ENCODE measurements around the gene PCYT2.

Gene PCYT2

DNA sequence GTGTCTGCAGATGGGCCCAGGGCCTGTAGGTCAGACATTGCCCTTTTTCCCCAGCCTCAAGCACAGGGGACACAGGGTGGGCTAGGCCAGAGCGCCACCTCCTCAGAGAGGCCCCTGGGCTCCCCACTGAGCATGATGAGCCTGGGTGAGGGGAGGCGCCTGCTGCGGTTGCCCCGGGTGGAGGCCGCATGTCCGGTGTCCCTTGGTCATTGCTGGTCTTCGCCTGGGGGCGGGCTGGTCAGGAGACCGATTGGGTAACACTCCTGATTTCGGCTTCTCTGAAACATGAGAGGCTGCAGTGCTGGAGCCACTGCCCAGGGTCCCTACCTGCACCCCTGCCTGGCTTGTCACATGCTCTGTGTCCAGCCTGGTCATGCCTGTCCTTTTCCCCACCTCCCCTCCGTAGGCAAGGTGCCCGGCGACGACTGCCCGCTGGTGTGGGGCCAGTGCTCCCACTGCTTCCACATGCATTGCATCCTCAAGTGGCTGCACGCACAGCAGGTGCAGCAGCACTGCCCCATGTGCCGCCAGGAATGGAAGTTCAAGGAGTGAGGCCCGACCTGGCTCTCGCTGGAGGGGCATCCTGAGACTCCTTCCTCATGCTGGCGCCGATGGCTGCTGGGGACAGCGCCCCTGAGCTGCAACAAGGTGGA lies 11.6 kb downstream of the PCYT2 start:
- no peak for DNase-seq

DNA sequence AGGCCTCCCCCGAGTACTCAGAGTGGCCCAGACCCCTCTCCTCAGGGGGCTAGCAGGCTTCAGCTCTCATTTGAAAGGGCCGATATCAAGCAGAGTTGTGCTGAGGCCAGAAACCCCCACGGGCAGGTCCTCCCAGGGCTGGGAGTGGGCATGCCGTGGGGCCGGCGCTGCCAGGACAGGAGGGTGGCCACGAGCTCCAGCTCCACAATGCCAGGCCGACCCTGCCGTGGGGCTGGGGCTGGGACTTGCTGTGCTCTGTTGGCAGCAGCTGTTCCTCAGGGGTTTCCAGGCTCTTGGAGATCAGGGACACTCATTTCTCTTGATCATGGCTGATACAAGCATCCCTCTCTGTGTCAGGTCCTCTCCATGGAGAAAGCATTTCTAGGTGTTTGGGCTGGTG lies 12.3 kb downstream of the PCYT2 start:
- DNase-seq = no peak

DNA sequence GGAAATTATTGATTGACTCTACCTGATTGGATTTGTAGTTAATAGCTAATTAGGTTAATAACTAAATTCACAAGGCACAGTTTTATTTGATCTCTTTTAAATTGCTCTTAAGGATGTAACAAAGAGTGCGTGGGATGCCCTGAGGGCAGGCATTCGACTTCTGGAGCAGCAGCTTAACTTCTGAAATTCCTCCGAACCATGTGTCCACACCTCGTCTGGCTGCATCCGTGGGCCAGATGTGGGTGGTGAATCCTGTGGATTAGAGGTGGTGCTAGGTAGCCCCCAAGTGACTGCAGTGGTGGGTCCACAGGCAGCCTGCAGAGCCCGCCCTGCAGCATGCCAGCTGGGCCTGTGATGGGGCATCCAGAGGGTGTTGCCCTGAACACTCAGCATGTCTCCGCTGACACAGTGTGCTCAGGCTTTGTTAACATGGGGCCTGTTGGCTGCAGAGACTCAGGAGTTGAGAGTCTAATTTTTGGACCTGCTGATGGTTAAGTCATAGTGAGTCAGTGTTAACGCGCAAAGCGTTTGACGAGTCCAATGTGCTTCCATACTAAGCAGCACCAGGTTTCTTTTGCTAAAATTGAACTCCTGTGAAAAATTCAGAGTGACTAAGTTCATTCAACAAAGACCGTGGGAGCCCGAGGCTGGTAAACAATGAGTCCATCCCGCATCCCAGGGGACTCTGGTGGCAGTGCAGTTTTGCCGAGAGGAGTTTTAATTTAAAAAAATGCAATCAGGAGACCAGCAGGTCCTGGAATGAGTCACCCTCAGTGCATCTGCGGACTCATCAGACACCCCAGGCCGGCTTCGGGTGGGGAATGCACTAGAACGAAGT lies 13.0 kb downstream of the PCYT2 start:
- no peak for DNase-seq

DNA sequence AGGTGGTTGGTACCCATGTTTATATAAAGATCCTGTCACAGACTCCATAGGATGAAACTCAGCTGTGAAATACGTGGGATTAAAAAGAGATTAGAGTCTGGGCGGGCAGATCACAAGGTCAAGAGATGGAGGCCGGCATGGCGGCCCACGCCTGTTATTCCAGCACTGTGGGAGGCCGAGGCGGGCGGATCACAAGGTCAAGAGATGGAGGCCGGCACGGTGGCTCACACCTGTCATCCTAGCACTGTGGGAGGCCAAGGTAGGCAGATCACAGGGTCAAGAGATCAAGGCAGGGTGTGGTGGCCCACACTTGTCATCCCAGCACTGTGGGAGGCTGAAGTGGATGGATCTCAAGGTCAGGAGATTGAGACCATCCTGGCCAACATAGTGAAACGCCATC lies 15.8 kb downstream of the PCYT2 start:
- no peak for DNase-seq

DNA sequence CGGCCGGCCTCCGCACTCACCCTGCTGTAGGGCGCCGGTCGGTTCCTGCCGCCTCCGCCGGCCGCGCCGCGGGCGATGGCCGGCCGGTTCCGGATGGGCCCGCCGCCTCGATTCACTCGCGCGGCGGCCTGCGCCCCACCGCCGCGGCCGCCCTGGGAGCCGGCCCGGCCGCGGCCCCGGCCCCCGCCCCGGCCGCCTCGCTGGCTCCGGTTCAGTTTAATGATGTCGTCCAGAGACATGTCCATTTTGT lies 20.0 kb downstream of the PCYT2 start:
- DNase-seq = no peak

DNA sequence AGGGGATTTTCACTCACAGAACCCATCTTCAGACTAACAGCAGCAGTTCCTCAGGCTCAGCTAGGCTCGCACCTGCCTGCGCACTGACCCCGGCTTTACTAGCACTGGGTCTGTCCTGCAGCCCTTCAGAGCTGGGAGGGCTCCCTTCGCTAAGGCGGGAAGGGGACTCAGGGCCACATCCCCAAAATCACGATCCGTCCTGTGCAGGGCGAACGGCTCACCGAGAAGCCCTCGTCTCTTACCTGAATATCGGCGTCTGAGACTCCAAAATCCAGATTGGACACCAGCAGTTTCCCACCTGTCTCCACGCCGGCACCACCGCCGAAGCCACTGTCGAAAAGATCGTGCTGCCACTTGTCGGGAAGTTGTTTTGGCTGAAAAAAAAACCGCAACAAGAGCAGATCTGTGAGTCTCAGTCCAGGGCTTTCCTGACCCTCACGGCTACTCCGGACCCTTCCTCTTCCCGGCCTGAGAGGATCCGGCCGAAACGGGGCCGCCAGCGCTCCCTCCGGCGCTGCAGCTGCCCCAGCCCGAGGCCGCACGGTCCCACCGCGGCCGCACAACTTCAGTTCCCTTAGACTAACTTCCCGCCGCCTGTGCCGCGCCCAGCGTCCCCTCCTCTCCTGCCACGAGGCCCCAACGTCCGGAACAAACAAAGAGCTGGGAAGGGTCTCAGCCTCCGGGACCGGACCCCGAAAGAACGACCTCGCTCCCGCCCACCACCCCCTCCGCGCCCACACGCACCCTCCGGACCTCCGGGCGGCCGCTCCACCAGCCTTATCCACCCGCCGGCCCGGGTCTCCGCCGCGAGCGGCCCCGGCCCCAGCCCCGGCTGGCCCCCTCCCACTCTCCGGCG lies 20.5 kb downstream of the PCYT2 start:
- DNase-seq = no peak

DNA sequence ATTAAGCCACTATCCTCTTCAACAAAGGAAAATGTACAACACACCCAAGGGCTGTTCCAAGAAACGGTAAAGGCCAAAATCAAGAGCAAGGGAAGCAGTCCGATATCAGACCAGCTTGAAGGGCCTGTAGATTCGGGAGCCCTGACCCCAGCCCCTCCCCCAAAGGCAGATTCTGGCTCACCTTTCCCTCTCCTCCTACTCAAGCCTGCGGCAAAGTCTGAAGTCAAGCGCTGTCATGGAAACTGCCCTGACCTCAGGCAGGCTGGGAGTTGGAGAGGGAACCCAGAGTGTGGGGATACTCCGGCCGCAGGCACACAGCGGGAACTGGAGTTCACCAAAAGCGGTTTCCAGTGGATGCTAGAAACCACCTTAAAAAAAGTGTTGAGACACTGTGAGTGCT lies 21.6 kb downstream of the PCYT2 start:
- DNase-seq = no peak

DNA sequence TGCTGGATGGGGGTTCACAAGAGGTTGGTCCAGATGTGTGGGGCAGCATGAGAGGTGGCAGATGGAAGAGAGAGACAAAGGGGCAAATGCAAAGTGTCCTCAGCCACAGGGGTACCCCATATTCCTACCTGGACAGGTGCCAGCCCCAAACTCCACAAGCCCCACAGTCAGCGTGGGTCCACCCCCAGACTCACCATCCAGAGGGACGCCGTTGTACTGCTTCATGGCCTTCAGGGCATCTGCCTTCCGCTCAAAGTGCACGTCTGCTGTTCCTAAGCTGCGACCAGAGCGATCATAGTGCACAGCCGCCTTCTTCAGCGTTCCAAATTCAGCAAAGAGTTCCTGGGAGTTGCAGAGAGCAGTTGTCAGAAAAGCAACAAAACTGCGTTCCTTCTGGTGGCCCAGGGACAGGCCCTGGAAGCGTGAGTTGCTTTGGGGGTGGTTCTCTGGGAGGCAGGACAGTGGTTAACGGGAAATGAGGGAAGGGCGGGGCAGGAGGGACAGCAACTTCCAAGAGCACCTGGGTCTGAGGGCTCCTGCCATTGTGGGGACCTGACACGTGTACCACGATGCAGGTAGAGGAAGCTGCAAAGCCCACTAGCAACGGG lies 22.1 kb downstream of the PCYT2 start:
- no peak for DNase-seq

DNA sequence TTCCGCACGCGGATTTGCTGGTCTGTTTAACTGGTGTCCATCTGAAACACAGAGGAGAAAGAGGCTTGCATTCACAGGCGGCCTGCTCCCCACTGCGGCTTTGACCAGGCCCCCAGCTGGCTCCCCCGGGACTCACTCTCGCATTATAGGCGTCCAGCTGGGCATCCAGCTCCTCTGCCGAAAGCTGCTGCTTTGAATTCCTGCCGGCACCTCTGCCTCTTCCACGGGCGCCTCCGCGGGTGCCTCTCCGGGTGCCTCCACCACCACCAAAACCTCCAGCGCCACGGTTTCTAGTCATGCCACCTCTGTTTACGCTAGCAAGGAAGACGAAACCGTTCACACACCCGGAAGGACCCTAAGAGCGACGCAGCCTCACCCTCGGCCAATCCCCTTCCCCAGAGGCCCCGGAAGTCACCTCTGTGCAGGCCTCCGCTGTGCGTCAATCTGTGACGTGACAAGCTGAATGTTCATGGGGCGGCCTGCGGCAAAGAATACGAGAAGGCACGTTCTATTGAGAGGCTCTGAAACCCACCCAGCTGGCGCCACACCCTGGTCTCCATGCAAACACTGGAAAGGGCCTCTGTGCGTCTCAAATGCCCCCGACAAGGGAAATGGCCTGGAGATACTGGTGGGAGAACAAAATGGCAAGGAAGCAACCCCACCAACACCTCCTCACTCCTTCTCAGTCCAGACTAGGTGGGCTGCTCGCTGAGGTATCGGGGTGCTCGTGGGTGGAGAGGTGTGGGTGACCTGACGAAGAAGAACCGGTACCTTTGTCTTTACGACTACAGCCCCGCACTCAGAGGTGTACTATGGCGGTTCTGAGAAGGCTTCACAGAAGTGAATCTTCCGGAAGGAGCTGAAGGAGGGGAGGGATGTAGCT lies 22.9 kb downstream of the PCYT2 start:
- no peak for DNase-seq

DNA sequence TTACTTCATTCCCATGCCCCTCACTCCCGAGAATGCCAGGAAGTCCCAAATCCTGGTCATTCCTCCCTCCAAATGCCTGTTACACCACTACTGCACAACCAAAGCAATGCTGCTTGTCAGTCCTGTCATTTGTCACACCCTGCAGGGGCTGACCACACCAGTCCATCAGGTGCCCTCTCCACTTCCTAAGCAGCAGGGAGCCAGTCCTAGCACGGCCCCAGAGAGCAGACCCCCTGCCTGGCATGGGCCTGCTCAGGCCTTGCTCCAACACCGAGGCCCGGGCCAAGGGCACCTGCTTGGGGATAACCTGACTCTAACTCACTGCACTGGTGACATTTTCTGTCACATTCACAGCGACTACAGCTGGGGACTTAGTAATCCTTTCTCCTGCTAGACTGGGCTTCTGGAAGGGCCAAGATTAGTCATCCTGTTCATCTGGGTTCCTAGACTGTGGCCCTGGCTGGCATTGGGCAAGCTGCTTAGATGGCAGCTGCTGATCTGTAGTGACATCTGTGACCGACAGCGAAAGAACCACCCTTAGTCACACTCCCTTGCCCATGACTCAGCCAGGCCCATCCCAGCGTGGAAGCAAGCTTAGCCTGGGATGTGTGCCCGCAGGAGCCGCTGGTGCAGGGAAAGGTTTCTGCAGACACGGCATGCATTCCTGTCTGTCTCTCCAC lies 25.2 kb downstream of the PCYT2 start:
- DNase-seq = peak; percentile 71

DNA sequence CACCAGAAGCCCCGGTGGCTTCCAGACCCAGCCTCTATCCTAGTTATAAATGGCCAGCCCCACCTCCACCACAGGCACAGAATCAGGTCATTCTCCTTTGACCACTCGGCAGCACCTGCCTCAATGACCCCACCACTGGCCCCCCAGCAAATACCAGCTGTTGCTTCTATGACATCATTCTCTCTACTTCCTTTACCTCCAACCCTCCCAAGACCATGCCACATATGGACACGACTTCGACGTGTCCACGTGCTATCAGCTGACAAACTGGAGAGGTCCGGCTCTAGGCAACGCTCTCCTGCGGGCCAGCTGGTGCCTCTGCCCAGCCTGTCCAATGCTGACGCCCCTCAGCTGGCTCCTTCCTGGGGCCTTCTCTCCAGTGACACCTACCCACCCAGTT lies 25.7 kb downstream of the PCYT2 start:
- no peak for DNase-seq

DNA sequence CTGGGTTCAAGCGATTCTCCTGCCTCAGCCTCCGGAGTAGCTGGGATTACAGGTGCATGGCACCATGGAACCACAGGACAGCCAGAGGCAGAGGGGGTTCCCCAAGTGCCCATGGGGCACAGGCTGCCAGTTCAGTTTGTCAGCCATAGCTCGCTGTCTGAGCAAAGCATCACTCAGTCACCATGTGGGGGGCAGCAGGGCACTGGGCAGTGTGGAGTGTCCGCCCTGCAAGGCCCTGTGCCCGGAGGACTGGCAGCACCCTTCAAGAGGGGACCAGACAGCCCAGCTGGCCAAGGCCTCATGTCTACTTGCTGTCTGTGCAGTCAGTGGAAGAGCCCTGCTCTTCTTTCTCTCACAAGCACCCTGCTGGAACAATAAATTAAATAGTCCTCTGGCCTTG lies 26.2 kb downstream of the PCYT2 start:
- no peak for DNase-seq

DNA sequence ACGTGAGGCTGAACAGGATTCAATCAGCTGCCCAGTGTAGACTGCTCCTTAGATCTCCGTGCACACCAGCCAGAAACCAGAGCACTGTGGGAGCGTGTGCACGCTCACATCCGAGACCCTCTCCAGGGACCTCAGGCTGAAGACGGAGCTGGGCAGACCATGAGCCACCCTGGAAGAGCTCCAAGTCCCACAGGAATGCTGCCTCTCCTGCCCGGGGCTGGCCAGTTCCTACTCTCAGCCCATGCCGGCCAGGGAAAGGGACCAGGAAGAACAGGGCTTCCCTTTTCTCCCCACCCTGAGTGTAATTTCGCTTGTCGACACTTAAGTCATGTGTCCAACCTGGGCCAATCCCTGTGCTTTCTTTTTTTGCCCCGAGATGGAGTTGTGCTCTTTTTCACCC lies 26.7 kb downstream of the PCYT2 start:
- no peak for DNase-seq

DNA sequence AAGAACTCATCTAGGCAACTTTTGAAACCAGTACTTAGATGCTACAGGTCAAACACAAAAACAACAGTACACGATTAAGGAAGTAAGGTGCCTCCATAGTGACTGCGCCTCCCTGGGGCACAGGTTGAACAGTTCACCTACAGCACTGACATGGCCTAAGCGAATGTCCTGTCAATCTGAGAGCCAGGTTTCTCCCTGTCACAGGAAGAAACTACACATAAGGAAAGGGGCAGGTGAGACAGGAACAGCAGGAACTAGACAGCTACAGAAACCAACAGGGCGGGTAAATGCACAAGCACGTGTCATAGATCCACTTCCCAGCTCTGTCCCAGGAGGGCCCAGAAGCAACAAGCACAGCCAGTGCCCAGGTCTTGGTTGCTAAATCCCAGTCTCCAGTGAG lies 32.1 kb downstream of the PCYT2 start:
- no peak for DNase-seq

DNA sequence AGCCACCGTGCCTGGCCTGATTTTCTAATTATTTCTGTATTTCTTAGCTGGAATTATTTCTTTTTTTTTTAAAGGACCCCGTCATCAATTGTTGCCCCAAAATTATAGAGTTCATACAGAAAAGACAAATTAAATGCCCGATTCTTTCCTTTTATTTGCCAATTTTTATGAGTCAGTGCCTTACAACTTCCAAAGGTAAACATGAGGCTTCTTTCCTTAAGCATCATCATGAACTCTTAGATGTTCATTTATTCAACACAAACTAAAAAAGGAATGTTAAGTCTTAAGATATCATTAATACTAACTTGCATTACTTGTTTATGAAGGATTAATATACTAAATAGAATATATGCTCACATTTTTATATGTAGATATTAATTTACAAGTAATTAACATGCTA lies 32.9 kb downstream of the PCYT2 start:
- DNase-seq = no peak

DNA sequence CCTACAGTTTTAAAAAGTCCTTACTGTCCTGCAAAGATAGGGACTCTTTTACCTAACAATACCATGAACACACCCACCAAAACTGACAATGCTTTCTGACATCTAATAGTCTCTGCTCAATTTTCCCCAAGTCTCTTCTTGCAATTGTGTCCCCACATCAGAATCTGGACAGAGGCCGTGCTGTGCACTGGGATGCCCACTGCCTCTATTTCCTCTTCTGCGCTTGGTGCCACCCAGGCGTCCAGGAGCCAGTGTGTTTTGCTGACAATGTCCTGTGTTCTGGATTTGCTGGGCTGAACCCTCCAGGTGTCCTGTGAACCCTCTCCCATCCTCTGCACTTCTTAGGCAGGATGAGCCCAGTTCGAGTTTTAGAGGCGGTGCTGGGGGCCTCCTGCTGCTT lies 33.6 kb downstream of the PCYT2 start:
- DNase-seq = no peak

DNA sequence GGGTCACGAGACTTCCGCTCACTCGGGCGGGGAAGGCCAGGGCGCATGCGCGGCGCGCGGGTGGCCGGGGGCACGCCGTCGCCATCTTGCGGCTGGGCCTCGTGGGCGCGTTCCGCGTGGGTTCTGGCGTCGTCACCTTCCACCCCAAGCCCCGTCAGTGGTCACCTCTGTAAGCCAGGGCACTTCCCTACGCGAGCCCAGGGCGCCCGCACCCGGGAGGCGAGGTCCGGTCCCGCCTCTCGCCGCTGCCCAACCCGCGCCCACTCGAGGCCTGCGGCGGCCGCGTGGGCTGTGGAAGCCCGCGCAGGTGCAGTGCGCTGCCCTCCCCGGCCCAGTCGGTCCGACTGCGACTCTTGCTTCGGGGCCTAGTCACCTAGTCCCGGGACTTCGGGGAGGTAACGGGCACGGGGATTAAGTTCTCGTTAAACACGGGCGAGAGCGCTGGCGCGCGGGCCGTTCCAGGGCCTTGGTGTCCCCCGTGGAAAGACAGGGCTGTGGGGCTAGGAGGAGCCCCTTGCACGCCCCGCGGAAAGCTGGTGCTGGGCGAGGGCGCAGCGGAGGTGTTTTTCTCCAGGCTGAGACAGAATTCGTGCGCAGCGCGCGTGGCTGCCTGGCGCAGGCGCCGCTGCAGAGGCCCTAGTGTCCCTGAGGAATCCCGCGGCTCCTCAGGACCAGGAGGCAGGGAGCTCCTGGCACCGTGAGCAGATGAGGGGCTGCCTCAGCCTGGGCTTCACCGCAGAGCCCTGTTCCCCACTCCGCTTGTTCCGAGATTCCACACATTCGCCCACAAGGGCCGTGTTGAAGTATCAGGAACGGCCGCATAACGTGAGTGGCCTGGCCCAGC lies 39.6 kb downstream of the PCYT2 start:
- peak; percentile 77 for DNase-seq

DNA sequence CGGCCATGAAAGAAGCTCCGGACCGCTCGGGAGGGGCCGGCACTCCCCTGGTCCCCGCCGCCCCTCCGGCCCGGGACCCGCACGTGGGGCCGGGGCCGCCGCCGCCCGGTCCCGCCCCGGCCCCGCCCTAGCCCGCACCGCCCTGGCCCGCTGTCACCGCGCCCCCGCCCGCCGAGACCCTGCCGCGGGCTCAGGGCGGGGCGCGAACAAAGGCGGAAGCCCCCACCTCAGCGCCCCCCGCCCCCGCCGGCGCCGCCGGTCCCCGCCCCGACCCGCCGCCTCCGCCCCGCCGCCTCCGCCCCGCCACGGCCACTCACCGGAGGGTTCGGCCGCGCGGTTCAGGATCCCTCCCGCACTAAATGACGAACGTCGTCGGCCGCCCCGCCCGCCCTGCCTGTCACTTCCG lies 40.2 kb downstream of the PCYT2 start, which contains the start of gene ARHGDIA:
Gene ARHGDIA, minus strand, starts transcription at position 357 of the 406 bp plus-strand sequence. CDS start 1,407 bp downstream, outside the sequence.
- no peak for DNase-seq

DNA sequence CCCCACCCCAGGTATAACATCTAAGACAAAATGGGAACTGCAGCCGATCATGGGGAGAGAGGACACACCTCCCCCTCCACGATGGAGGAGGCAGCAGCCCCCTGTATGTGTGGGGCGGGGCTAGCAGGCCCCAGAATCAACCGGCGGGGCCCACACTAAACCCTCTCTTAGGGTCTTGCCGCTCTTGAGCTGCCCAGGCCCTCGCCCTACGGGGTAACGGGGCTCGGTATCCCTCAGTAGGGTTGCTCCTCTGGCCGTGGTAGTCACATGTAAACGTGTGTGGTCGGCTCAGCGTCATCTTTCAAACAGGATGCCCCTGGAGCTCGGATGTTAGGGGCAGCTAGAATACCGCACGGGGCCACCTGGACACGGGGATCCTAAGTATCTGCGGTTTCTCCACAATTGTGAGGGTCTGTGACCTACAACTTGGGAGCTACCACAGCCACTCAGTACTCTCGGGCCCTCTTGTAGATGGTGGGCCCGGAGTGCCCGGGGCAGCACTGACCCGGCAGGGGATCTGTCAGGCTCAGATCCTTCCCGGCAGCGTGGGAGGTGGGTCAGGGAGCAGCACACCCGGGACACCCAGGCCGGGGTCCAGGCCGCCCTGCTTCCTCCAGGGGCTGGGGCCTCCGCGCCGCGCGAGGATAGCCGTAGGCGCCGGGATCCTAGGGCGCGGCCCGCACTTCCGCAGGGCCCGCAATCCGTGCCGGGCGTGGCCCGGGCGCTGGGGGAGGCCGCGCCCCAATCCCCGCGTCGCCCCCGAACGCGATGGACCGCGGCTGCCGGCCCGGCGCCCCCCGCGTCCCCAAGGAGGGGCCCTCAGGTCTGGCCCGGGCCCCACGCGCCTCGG lies 40.8 kb downstream of the PCYT2 start:
- peak; percentile 45 for DNase-seq
